Loucy (cell line): ENCODE measurements around the gene SLC38A1.

ENCODE experiments used
- H2AFZ ChIP-seq: fragments of 200-600 bp; sonication (generic); 2 replicates; pipeline ENCODE4 v1.6.0; 2016; ENCODE audit warnings: antibody characterized with exemption, mild to moderate bottlenecking, low read length, moderate library complexity
- H3F3A ChIP-seq: fragments of 200-600 bp; 2 replicates; pipeline ENCODE4 v1.6.0; 2016; ENCODE audit warnings: antibody characterized with exemption, low read depth, mild to moderate bottlenecking
- H3K27me3 ChIP-seq: fragments of 200-600 bp; sonication (generic); 2 replicates; pipeline ENCODE4 v1.6.1; 2014; ENCODE audit warnings: low read length, mild to moderate bottlenecking; ENCODE audit not compliant: insufficient read depth, poor library complexity, severe bottlenecking
- H3K36me3 ChIP-seq: fragments of 200-600 bp; sonication (generic); 2 replicates; pipeline ENCODE4 v1.6.1; 2016; ENCODE audit warnings: low read length; ENCODE audit not compliant: insufficient read depth
- H3K4me1 ChIP-seq: fragments of 200-600 bp; sonication (generic); 2 replicates; pipeline ENCODE4 v1.5.1; 2014; ENCODE audit warnings: low read length, mild to moderate bottlenecking; ENCODE audit not compliant: insufficient read depth, poor library complexity, severe bottlenecking
- H3K4me2 ChIP-seq: fragments of 200-600 bp; sonication (generic); 2 replicates; pipeline ENCODE4 v1.6.0; 2014; ENCODE audit warnings: antibody characterized with exemption, low read length, low read depth, mild to moderate bottlenecking; ENCODE audit not compliant: poor library complexity, severe bottlenecking
- H3K4me3 ChIP-seq: fragments of 200-600 bp; sonication (generic); 2 replicates; pipeline ENCODE4 v1.5.1; 2014; ENCODE audit warnings: low read length, mild to moderate bottlenecking, mixed read lengths; ENCODE audit not compliant: poor library complexity, severe bottlenecking
- H3K79me2 ChIP-seq: fragments of 200-600 bp; sonication (generic); 2 replicates; pipeline ENCODE4 v1.6.1; 2014; ENCODE audit warnings: low read length; ENCODE audit not compliant: insufficient read depth
- H3K9ac ChIP-seq: fragments of 200-600 bp; sonication (generic); 2 replicates; pipeline ENCODE4 v1.6.0; 2014; ENCODE audit warnings: mild to moderate bottlenecking, low read depth, low read length, moderate library complexity; ENCODE audit not compliant: poor library complexity, severe bottlenecking
- H3K9me2 ChIP-seq: fragments of 200-600 bp; sonication (generic); replicated peaks from 2 replicates; pipeline ENCODE4 v1.6.1; 2016; ENCODE audit warnings: low read depth, low read length, mixed read lengths
- H3K9me3 ChIP-seq: fragments of 200-600 bp; sonication (generic); 2 replicates; pipeline ENCODE4 v1.6.1; 2014; ENCODE audit warnings: mild to moderate bottlenecking, antibody characterized with exemption, low read length, low read depth; ENCODE audit not compliant: insufficient read depth
- H4K20me1 ChIP-seq: fragments of 200-600 bp; sonication (generic); 2 replicates; pipeline ENCODE4 v1.6.0; 2014; ENCODE audit warnings: antibody characterized with exemption, low read length, mild to moderate bottlenecking; ENCODE audit not compliant: insufficient read depth, poor library complexity, severe bottlenecking
- CTCF ChIP-seq: fragments of 200-600 bp; sonication (generic); conservative IDR thresholded peaks from 2 replicates; pipeline ENCODE4 v1.5.1; 2014; ENCODE audit warnings: mild to moderate bottlenecking, antibody characterized with exemption, low read length
- EZH2phosphoT487 ChIP-seq: fragments of 200-600 bp; IDR thresholded peaks from 2 replicates; pipeline ENCODE4 v1.6.1; 2018; ENCODE audit warnings: antibody characterized with exemption, mild to moderate bottlenecking, moderate library complexity, borderline replicate concordance

Gene SLC38A1

GRCh38 chr12:46268583-46269428 lies at the start of gene SLC38A1:
Gene SLC38A1 (minus strand): TSS chr12:46269043. CDS start chr12:46239800, 29,243 bp downstream.
- peak within 1 kb of the TSS; percentile 89 for H3K4me3 ChIP-seq
- H3K4me1 ChIP-seq = peaks cover 39% of the 10 kb centered on the region
- peak within 1 kb of the TSS; percentile 91 for H3K9ac ChIP-seq
- TF ChIP-seq CTCF = no peak
- TF ChIP-seq EZH2phosphoT487 = no peak
- H3K79me2 ChIP-seq = peaks cover 69% of the 10 kb centered on the region
- H3F3A ChIP-seq = no peaks in the 10 kb centered on the region
- no peaks in the 10 kb centered on the region for H3K9me3 ChIP-seq
- no peaks in the 10 kb centered on the region for H3K9me2 ChIP-seq
- H3K4me2 ChIP-seq = peak within 1 kb of the TSS; percentile 98
- H3K36me3 ChIP-seq = no peaks in the 10 kb centered on the region
- H4K20me1 ChIP-seq = peaks cover 30% of the 10 kb centered on the region
- peaks cover 10% of the 10 kb centered on the region for H3K27me3 ChIP-seq
- peak within 1 kb of the TSS; percentile 89 for H2AFZ ChIP-seq

- no peaks in the 10 kb centered on the region for H3K9me2 ChIP-seq
- no peaks in the 10 kb centered on the region for H3K4me1 ChIP-seq
- no peaks in the 10 kb centered on the region for H4K20me1 ChIP-seq
- H3K4me3 ChIP-seq = no peak overlapping the region
- no peak overlapping the region for H3K4me2 ChIP-seq
- no peak overlapping the region for H3K9ac ChIP-seq
- no peaks in the 10 kb centered on the region for H3F3A ChIP-seq
- peak overlapping the region; percentile 53; the same call in 1 of the 2 replicates for H2AFZ ChIP-seq
- no peaks in the 10 kb centered on the region for H3K36me3 ChIP-seq
- TF ChIP-seq CTCF = no peak
- H3K27me3 ChIP-seq = no peaks in the 10 kb centered on the region
- H3K79me2 ChIP-seq = no peaks in the 10 kb centered on the region
- H3K9me3 ChIP-seq = no peaks in the 10 kb centered on the region; the same call in 1 of the 2 replicates
Measured at GRCh38 chr12:46318037-46318436, 49.2 kb upstream of the SLC38A1 start.

- no peak overlapping the region for H3K4me3 ChIP-seq
- H4K20me1 ChIP-seq = no peaks in the 10 kb centered on the region
- TF ChIP-seq CTCF = no peak
- no peak for TF ChIP-seq EZH2phosphoT487
- H3F3A ChIP-seq = no peaks in the 10 kb centered on the region
- no peak overlapping the region for H3K4me2 ChIP-seq
- peaks cover 9% of the 10 kb centered on the region for H3K4me1 ChIP-seq
- H3K27me3 ChIP-seq = no peaks in the 10 kb centered on the region
- H3K9me2 ChIP-seq = no peaks in the 10 kb centered on the region
- peak overlapping the region; percentile 58; the same call in 1 of the 2 replicates for H2AFZ ChIP-seq
- H3K9me3 ChIP-seq = peaks cover 8% of the 10 kb centered on the region; the same call in 1 of the 2 replicates
- no peaks in the 10 kb centered on the region for H3K79me2 ChIP-seq
- H3K9ac ChIP-seq = no peak overlapping the region
- H3K36me3 ChIP-seq = no peaks in the 10 kb centered on the region
Measured at GRCh38 chr12:46304070-46304469, 35.2 kb upstream of the SLC38A1 start.
